ENCODE measurements around the gene PRRX1. TPM values are rescaled to one million over a fixed set of nuclear protein-coding genes. Genes with fewer than 3 reads are reported as not detected.

PRRX1 gene
- total RNA-seq, 1 donor from 2014 or later, result 0.15 TPM

DNA sequence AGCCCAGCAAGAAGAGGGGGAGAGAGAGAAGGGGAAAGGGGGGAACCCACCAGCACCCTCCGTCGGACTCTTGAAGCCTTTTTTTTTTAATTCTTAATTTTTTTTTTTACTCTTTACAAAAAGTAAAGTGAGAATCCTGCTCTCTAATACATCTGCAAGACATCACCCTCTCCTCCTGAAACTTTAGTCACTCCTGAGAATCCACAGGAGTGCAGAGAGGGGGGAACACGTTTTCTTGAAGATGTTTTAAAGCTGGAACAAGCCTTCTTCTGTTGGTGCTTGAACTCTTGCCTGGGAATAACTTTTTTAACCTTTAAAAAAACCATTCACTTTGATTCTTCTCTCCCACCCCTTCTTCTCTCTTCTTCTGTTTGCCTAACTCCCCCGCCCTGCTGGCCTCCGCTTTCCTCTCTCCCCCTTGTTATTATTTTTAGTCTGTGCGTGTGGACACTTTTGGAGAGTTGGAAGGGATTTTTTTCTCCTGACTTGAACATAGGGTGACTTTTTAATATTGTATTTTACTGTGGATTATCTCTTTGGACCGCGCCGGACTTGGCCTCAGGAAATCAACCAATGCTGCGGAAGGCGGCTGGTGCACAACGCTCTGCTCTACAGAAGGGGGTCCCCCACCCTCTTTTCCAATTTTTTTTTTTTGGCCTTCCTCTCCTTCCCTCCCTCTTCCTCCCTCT, 383 bp upstream of the PRRX1 start:
- ATAC-seq, result no peak
- no peak for DNase-seq (ENCODE audit: low spot score)

DNA sequence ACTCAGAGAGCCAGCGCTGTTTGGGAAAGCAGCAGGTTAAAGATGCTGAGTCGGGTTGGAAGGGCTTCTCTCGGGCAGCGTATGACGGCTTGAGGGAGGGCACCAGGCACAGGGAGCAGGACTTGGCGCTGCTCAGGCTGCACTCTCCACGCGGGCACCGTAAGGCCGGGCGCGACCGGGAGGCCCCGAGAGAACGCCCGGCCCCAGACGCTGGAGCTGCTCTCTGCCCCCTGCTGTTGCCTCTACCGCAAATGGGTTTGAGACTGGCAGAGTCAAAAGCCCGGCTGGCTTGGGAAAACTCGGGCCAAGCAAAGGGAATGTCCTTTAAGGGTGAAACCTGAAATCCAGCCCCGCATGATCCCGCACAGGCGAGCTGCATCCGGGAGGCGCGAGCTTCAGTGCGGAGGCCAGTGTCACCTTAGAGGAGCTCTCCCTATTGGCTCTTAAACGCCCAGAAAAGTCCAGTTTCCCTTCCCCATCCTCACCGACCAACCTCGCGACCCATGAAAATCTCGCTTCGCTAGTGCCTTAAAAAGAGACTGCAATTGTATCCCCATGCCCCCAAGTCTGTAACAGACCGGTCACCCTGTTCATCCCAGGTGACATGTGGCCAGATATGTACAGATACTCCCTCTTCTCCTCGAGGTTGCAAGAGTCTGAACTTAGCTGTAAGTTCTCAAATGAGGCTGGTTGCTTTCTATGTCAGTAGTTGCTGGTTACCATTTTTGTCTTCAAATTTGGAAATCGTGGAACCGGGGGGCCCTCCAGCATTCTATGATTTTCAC, 1.1 kb downstream of the PRRX1 start:
- ATAC-seq (peak; percentile 72), DNase-seq (ENCODE audit: low spot score) (no peak)

DNA sequence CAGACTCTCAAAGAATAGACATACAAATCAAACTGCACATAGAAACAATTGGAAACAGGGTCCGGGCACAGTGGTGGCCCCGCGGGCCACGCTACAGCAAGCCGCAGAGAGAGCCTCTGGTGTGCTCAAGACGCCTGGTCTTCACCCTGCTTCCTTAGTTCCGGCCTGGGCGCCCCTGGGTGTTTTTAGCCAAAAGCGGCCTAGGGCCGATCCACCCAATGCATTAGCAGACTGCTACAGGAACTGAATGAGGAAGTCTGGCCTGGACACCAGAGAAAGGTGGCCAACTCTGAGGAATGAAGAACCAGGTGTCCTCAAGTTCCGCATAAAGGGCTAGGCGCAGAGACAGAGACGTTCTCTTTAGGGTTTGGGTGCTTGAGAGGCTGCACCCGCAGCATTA, 1.7 kb downstream of the PRRX1 start:
- no peak for ATAC-seq

DNA sequence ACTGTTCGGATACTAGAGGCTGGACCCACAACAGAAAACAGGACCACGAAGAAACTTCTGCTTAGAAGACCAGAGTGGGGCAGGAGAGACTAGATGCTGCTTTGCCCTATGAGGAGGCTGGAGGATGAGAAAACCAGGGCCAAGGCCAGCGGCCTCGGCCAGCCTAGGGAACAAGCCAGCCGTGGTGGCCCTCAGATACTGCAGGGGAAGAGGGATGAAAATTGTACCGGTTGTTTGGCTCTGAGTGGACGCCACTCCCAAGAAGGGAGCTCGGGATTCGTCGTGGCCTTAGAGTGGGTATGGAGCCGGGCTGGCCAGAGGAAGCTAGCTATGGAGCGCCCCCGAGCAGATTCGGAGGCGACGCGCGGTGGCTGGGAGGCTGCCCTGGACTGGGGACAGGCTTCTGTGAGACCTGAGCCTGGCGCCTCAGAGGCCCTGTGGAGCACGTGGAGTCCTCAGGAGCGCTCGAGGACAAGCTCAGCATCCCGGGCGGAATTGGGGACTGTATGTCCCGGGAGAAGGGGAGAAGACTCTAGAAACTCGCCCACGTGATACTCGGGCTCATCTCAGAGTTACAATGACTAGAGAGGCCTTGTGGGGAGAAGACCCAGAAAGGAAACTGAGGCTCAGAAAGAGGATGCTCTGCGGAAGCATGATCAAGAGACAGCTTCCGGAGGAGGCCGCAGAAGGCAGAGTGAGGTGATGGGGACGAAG, 2.8 kb downstream of the PRRX1 start:
- ATAC-seq, result no peak
- DNase-seq (ENCODE audit: low spot score), result no peak

More for the DNA sequence above, 1.7 kb downstream of the PRRX1 start:
- DNase-seq (ENCODE audit: low spot score), result no peak

DNA sequence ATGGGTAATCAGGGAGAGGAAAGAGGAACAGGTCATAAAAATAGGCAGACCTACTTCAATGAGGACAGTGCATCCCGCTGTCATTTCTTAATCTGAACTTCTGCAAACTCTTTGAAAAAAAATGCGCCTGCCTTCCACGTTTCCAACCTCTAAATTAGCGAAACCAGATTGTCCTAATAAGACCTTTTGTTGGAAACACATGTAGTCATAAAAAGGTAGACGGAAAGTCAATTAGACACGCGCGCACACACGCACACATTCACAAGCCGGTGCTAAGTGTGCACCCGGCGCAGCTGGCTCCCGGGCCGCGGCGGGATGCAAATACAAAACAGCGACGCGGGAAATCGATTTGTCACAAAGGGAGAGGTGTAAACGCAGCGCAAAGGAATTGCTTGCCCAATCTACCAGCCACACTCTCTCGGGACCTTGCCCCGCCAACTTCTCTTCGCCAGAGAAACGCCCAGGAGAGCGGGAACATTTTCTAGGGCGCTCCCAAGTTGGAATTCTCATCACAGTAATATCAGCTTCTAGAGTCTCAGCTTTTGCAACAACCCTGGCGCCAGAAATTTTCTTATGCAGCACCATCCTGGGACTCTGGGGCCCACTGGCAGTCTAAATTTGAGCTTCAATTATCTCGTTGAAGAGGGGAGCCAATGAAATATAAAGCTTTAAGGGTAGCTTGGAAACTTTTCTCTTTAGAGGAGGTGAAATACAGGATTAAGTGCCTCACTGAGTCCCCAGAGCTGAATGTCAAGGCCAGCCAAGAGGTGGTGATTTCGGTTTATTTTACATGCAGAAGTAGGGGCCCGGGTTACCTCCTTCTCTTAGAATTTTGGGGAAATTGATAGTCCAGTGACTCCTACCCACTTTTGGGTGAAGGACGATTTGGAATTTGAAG, 4.5 kb downstream of the PRRX1 start:
- DNase-seq (ENCODE audit: low spot score) (no peak), ATAC-seq (peak; percentile 33)

DNA sequence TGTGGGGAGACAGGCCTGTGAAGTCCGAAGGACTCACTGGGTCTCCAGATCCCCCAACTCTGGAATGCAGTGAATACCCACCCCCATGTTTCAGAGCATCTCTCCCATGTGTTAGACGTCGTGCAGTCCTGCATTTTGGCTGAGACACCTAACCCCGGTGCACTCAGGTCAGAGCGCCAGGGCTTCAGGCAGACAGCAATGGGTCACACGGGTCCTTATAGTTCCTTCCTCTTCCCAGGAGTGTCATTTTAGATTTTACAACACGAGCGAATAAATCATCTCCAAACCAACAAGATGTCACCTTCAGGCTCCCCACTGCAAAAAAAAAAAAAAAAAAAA, 5.1 kb downstream of the PRRX1 start:
- DNase-seq (ENCODE audit: low spot score) (no peak), ATAC-seq (no peak)

DNA sequence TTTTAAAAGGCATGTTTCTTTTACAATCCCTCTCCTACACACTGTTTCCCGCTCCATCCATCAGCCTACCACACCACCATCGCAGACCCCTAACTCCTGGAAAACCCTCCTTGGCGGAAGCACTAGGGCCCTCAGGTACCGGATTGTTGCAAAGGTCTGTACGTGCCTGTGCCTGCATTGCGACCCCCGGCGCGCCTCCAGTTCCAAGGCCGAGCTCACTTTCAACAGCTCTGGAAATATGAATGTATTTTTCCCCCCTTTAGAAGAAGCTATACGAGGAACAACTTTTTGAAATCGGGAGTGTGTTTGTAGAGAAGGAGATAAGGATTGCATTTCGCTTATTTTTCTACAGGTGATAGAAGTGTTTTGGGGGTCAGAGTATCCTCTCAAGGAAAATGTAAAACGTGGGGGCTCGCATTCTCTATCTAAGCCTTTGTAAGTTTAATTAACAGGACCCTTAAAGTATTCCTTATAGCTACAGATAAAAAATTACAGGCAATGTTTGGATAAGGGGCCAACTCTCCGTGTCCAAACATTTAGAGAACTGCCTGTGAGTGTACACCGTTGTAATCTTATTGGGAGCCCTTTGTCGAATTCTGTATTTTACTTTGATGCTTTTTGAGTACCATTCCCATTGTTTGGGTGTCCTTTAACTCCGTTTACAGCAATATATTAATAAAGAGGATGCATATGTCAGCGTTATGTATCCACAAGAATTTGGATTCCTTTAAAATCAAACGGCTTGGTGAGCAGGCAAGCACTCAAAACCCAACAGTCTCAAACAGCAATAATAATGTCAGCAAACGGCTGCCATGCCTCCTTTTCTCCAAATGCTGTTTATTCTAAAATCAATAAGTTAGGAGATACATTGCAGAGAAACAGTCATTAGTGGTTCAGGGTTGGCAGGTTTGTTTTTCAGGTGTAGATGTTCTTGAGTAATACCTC, 5.9 kb downstream of the PRRX1 start:
- DNase-seq (ENCODE audit: low spot score), result no peak
- ATAC-seq, result no peak

DNA sequence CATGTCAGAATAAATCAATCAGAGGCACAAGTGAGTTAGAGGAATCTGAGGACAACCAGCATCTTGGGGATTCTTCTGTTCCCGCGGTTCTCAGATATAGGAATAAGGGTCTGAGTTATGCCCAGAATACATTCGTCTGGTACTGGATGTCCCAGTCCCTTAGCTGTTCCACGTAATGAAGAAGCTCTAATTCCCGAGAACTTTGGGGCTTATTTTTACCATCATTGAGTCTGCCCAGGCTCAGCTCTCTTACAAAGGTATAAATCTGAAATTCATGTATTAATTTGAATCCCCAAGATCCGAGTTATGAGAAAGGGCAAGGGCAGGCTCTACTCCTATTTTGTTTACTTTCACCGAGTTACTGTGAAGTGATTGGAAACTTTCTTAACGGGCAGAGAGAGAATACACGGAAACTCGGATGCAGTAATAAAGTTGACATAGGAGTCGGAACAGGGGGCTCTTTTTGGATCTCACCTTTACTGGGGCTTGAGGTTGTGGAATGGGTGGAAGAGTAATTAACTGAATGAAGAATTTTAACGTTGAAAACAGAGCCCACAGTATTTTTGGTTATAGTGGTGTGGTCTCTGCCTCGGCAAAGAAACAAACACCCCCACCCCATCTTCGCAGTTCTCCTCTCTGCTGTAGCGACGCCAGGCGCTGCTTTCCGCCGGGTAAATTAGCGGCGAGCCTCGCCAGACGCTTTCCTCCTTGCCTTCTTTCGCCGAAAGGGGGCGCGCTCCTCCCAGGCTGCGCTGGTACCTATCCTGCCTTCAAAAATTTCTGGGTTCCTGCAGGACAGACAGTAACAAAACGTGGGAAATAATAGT, 7.1 kb downstream of the PRRX1 start:
- ATAC-seq (no peak), DNase-seq (ENCODE audit: low spot score) (no peak)

DNA sequence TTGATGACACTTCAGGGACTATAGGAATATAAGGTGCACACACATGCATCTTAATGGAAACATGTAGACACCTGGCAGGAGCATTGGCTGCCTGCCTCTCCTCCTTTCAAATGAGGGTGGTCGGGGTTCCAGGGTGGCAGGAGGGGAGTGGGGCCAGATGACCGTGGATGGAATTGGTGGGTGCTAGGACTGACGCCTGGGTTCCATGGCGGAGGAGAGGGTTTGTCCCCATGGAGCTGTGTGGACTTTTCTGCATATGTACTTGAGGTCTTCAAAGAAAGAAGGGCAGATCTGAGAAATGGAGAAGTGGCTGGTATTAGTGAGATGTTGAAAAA, 7.7 kb downstream of the PRRX1 start:
- ATAC-seq (no peak), DNase-seq (ENCODE audit: low spot score) (no peak)

DNA sequence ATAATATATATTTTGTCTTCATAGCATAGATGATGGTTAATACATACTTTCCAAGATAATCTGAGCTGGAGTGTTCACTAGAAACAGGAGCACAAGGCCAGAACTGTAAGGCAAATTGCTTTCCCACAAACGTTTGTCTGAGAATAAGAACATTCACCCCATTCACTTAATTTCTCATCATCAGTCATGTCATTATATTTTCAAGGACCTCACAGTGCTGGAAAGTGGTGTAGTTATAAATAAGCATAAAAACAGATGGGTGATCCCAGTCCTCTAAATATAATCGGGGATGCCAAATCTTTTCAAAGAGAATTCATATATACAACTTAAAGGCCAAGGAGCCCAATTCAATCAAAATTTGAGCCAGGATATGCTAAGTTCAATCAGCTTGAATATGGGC, 8.4 kb downstream of the PRRX1 start:
- ATAC-seq, result no peak
- no peak for DNase-seq (ENCODE audit: low spot score)

DNA sequence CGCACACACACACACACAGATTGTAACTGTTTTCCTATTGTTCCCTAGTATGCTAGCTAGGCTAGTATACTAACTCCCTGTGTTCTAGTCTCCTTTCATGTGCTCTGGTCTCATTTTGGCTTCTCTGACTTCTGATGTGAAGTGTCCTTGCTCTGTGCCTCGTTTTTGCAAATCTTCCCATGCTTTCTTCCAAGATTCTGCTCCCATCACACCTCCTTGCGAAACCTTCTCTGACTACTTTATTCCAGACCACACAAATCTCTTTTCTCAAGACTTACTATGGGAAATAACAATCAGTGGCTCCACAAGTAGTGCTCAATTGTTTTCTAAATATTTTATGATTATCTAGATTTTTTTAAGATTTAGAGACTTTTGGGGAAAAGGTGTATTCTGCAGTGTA, 10.3 kb downstream of the PRRX1 start:
- DNase-seq (ENCODE audit: low spot score), result no peak
- no peak for ATAC-seq

DNA sequence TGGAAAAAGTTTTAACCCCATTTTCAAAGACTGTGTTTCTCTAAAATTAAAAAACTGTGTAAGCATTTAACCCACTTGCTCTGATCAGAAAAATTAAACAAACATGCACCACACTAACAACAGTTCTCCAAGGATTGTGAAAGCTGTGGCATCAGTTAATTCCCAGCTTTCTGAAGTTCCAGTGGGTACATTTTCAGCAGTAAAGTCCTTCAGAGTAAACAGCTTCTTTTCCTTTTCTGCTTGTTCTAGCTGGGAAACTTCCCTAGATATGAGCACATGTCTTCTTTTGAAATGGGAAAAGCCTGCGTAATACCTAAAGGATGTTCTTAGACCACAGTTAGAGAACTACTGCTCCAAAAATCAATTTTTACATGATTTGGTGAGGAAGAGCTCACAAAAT, 11.1 kb downstream of the PRRX1 start:
- ATAC-seq, result no peak
- no peak for DNase-seq (ENCODE audit: low spot score)

DNA sequence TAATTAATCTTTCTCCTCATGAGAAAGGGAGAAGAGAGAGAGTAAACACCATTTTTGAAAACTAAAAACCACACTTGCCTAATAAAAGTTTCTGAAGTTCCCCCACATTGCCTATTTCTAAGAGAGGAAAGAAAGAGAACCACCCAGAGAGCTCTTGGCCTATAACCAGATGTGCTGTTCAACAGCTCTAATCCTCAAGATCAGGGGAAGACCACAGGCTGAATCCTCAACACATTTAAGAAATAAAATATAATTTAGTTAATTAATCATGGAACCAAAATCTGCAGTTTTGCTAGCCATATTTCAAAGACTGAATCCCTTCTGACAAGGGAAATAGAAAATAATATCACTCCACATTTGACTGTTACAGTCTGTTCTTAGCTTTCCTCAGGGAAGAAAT, 11.9 kb downstream of the PRRX1 start:
- no peak for ATAC-seq

DNA sequence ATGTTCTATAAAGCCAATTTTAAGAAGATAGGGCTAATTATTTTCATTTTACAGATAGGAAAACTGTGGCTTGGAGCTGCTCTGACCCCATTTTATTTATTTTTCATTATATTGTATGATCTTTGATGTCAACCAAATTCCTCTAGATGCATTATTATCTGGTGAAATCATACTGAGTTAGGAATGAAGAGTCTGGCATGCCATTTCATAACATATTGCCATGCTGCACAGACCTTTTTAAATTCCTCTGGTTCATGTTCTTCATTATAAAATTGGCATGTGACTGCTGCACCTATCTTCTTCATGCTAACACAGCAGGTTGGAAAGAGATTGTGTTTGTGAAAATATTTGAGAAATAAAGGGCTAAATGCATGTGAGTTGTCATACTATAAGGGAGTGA, 12.7 kb downstream of the PRRX1 start:
- no peak for ATAC-seq

More for the DNA sequence above, 11.9 kb downstream of the PRRX1 start:
- no peak for DNase-seq (ENCODE audit: low spot score)

DNA sequence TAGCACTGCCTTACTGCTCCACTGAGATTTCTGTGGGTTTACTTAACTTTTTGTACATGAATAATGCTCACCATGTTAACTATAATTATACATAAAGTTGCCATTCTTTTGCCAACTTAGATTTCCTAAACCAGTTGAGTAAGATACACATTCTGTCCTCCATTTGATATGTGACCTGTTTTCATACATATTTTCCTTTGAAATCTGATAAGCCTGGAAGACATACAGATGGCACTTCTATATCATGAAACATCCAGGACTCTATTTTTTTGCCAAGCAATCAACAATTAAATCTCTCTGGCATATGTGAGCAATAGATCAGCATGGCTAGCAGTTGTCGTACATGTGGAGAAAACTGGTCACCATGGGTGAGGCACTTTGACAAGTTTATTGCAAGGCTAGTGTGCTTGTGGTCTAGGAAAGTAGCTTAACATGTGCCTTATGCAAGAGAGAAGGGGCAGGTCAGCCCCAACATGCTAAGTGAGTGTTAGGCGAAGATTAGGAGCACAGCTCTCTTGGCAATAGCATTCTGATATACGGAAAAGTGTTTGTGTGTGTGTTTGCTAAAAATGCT, 14.2 kb downstream of the PRRX1 start:
- DNase-seq (ENCODE audit: low spot score) (no peak), ATAC-seq (no peak)

More for the DNA sequence above, 12.7 kb downstream of the PRRX1 start:
- DNase-seq (ENCODE audit: low spot score), result no peak

DNA sequence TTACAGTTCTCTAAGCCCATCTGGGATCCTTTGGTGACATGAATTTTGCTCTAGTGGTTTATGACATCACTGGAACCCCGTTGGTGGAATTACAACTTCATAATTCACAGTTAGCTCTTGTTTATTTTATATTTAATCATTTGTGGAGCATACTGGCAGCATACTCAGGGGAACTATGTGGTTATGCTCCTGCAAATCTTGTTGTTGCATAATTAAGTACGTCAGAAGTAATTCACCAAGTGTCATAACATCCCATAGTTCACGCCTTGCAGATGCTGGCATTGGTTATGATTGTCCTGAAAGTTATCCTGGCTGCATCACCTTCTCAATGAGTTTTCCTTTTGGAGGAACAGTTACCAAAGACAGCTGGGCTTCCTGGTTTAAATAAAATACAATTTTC, 16.5 kb downstream of the PRRX1 start:
- no peak for ATAC-seq

DNA sequence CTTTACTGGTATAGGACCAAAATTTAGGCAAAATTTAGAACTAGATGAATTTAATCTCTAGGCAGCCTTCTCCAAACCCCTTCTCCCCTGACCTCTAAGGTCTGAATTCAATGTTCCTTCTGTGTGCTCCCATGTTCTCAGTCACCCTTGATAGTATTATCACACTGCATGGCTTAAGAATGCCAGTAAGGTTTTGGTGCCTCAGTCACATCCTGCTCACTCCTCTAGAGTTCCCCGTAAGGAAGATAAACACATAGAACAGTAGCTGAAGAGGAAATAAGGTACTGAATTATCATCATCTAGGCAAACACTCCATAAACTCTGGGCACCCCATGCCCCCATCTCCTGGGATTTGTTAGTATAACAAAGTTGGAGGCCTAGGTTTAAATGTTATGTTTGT, 18.2 kb downstream of the PRRX1 start:
- no peak for ATAC-seq

More for the DNA sequence above, 16.5 kb downstream of the PRRX1 start:
- DNase-seq (ENCODE audit: low spot score), result no peak

DNA sequence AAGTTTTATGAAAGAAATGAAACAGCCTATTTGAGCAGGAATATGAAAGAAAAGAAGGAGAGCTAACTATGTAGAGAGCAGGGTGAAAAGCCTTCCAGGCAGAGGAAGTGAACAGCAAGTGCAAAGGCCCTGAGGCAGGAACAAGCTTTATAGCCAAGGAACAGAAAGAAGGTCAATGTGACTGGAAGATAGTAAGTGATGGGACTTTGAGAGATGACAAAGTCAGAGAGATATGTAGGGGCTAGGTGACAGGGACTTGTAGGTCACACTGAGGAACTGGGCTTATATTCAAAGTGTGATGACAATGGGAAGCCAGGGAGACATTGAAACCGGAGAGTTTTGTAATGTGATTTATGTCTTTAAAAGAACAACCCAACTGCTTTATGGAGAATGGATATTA, 18.9 kb downstream of the PRRX1 start:
- no peak for DNase-seq (ENCODE audit: low spot score)
- no peak for ATAC-seq

More for the DNA sequence above, 18.2 kb downstream of the PRRX1 start:
- no peak for DNase-seq (ENCODE audit: low spot score)

DNA sequence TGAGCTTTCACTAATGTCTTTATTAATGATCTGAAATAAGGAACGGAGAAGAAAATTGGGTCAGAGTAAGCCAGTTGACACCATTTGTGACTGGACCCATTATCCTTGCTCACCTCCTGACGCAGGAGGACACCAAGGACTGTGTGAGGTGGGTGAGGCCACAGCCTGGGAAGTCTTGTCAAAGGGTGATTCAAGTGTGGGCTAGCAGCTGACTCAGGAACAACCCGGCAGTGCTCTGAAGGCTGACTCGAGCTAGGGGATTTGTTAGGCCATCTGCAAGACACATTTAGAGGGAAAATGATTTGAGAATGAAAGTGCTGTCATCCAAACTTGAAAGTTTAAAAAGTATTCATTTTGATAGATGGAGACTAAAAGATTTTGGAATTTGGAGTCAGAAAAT, 21.2 kb downstream of the PRRX1 start:
- no peak for ATAC-seq
- DNase-seq (ENCODE audit: low spot score), result no peak

Measured in left lobe of liver (tissue), 2 donors.